OCI-M1 (cell line): ENCODE results near the gene RABIF.
"Not testable (repeated sequence)": the region's sequence is repeated elsewhere in the genome, so short reads cannot be mapped to it uniquely, and the experiment has no call there.

Source experiments
- DNase-seq: peaks from one replicate; lab custom pipeline; 2025; lab: John Stamatoyannopoulos, UW

RABIF gene

GRCh38 chr1:202888531-202889360 lies at the start of gene RABIF:
TSS of gene RABIF (minus strand) at chr1:202889149. CDS start at chr1:202889098, 51 bp downstream.
- peak; percentile 99 for DNase-seq

DNA sequence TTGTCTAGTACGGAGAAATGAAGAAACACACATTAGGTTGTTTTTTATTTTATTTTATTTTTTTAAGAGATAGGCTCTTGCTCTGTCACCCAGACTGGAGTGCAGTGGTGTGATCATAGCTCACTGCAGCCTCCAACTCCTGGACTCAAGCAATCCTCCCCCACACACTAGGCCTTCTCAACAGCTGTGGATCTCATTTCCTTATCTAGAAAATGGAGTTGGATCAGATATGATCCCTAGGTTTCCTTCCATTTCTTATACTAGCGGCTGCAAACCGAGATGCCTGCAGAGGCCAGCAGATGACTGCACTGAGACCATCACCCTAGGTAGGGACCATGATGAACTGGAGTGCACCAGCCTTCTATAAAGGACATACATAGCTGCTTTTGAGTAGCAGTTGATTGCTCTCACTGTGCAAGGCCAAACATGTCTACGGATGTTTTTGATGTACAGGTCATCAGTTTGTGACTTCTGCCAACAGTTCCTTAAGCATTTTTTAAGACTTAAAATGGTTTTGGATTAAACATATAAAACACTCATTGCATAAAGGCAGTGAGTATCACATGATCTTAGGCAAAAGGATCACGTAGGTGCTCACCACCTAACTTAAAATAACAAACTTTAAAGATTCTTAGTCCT lies 49.5 kb upstream of the RABIF start:
- peak; percentile 49 for DNase-seq

DNA sequence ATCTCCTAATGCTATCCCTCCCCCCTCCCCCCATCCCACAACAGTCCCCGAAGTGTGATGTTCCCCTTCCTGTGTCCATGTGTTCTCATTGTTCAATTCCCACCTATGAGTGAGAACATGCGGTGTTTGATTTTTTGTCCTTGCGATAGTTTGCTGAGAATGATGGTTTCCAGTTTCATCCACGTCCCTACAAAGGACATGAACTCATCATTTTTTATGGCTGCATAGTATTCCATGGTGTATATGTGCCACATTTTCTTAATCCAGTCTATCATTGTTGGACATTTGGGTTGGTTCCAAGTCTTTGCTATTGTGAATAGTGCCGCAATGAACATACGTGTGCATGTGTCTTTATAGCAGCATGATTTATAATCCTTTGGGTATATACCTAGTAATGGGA lies 47.5 kb upstream of the RABIF start:
- DNase-seq, result not testable (repeated sequence)

- DNase-seq, result no peak
Measured at GRCh38 chr1:202935844-202936243, 46.9 kb upstream of the RABIF start.

GRCh38 chr1:202934755-202935154 lies 45.8 kb upstream of the RABIF start:
- DNase-seq, result no peak

DNA sequence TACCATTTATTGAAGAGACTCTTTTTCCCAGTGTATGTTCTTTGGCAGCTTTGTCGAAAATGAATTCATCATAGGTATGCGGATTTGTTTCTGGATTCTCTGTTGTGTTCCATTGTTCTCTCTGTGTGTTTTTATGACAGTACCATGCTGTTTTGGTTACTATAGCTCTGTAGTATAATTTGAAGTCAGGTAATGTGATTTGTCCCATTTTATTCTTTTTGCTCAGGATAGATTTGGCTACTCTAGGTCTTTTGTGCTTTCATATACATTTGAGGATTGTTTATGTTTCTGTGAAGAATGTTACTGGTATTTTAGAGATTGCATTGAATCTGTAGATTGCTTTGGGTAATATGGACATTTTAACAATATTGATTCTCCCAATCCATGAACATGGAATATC lies 43.5 kb upstream of the RABIF start:
- no peak for DNase-seq

DNA sequence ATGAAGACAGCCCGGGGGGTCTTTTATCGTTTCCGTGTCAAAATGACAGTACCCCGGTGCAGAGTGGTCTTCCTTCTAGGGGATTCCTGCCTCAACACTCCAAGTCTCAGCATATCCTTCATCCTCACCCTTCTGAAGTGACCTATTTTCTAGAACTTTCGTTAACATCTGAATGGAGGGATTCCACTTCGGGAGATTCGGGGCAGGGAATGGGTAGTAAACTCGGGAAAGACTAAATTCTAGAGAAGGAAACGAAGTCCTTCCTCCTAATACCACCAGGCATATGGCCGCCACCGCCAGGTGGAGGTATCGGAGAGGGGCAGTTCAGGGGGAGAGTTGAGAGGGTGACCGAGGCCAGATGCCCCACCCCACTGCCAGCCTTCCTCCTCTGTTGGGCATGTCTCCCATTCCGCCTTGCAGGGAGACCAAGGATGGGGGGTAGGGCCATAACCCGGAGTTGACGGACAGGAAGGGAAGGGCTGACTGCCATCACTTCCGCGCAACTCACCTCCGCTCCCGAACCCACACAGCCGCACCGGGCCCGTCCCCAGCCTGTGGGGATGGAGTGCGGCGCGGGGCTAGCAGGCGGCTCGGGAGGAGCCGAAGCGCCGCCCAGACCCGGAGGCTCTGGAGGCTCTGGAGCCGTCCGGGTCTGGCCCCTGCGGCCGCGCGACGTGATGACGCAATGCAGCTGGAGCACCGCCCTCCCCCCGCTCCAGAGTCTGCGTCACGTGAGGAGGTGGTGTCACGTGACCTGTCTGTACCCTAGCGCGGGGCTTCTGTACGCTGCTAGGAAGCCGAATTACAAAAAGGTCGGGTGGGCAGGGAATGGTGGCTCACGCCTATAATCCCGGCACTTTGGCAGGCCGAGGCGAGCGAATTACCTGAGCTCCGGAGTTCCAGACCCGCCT lies 37.9 kb upstream of the RABIF start, which contains the start of gene KLHL12:
KLHL12 (minus strand) TSS at position 654 of the 911 bp plus-strand sequence. CDS start 2,072 bp downstream, outside the sequence.
- DNase-seq, result peak; percentile 98

DNA sequence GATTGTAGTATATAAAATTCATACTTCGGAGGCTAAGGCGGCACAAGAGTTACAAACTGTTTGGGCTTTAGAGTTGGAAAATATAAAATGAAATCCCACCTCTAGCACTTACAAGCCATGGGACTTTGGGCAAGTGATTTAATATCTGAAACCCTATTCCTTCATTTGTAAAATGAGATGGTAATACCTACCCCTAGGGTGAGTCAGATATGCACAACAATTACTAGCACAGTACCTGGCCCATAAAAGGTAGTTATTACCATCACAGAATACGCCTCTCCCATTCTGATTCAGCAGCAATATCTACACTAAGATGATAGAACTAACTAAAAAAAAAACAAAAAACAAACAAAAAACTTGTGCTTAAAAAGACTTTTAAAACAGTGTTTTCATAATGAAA lies 34.6 kb upstream of the RABIF start:
- no peak for DNase-seq

GRCh38 chr1:202919615-202920014 lies 30.7 kb upstream of the RABIF start:
- no peak for DNase-seq

DNA sequence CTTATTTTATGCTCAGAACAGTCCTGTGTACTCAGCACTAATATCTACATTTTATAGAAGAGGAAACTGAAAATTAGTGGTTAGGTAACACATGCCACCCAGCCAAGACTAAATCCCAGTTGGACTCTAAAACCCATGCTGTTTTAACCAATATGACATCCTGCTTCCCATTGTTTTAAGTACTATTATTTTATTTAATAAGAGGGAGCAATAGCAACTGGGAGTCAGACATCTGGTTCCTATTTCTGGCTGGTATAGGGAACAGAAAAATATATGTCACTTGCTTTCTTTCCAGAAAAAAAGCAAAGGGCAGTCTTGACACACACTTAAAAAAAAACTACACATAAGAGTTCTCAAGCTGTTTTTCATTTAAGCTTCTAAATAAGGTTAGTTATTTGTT lies 26.2 kb upstream of the RABIF start:
- DNase-seq, result no peak

GRCh38 chr1:202912476-202912875 lies 23.5 kb upstream of the RABIF start:
- not testable (repeated sequence) for DNase-seq

DNA sequence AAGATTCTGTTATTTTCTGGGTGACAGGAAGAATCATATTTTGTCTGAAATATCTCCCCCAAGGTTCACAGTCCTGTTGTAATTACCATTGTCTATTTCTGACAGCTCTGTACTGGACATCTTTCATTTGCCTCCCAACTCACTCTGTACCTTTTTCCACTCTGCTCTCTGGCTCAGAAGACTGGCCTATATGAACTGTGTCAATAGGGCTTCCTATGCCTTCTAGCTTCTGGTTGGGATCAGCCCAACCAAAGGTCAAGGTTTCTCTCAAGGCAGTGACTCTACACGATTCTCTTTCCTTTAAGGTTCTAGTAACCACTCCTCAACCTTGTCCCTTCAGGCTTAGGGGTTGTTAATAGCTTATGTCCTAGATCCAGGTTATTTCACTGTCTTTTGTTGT lies 20.5 kb upstream of the RABIF start:
- no peak for DNase-seq

DNA sequence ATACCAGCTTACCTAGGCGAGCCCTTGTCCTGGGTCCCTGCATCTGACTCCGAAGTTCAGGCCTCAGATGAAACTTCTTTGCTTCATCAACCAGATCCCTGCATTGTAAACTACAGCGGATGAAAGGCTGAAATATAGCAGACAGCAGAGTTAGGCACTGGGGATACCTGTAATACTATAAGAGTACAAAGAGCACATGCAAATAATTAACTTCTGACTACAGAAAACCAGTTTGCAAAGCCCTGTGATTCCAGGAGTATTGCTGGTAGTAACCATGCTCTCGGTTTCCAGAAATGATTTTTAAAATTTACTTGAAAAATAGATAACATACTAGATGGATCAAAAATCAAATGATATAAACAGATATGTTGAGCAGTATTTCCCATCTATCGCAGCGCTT lies 20.0 kb upstream of the RABIF start:
- no peak for DNase-seq

DNA sequence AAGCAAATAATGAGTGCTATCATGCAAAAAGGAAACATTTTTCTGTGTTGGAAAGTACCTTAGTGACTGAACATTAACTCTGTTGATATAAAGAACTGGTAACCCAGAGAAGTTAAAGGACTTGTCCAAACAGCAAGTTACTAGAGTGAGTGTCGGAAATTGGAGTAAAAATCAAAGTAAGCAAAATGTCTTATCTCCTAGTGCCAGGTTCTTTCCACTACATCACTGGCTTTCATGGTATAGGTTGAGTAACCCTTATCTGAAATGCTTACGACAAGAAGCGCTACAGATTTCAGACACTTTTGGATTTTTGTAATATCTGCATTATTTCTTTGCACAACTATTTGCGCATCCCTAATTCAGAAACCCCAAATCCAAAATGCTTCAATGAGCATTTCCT lies 16.4 kb upstream of the RABIF start:
- DNase-seq, result no peak

DNA sequence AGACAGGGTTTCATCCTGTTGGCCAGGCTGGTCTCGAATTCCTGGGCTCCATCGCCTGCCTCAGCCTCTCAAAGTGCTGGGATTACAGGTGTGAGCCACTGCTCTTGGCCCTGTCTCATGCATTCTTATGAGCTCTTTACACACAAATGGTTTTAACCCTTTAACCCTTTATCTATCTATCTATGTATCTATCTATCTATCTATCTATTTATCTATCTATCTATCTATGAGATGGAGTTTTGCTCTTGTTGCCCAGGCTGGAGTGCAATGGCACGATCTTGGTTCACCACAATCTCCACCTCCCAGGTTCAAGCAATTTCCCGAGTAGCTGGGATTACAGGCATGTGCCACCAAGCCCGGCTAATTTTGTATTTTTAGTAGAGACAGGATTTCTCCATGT lies 14.9 kb upstream of the RABIF start:
- not testable (repeated sequence) for DNase-seq

GRCh38 chr1:202901555-202901954 lies 12.6 kb upstream of the RABIF start:
- no peak for DNase-seq

DNA sequence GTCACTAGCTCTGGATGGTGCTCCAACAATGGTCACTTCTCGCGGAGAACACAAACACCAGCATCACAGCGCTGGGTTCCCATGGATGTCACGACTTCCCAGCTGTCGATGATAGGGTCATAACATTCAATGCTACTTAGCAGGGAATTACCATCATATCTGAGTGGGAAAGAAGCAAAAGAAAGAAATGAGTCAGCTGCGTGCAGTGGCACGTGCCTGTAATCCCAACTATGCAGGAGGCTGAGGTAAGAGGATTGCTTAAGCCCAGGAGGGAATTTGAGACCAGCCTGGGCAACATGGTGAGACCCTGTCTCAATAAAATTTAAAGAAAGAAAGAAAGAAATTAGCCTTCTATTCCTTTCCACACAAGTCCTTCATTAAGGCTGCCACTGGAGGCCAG lies 3.6 kb upstream of the RABIF start:
- no peak for DNase-seq

DNA sequence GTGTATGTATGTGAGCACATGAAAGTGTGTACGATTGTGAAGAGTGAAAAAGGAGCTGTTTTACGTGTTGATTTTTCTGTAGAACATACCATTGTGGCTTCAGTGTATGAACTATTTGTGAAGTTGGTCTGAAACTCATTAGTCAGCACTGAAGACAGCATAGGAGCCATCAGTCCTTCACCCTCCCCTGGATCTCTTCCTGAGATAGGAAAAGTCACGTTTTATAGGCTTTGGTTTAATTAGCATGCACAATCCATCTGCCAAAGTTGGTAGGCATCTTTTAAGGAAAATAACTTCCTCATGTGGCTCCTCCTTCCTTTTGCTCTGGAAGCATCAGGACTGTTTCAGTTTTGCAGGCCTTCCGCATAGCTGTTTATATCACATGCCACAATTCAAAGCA lies 1.4 kb upstream of the RABIF start:
- no peak for DNase-seq

- DNase-seq, result no peak
Measured at GRCh38 chr1:202888221-202888530, 773 bp downstream of the RABIF start.

- DNase-seq, result no peak
Measured at GRCh38 chr1:202880961-202881460, 7.9 kb downstream of the RABIF start.

DNA sequence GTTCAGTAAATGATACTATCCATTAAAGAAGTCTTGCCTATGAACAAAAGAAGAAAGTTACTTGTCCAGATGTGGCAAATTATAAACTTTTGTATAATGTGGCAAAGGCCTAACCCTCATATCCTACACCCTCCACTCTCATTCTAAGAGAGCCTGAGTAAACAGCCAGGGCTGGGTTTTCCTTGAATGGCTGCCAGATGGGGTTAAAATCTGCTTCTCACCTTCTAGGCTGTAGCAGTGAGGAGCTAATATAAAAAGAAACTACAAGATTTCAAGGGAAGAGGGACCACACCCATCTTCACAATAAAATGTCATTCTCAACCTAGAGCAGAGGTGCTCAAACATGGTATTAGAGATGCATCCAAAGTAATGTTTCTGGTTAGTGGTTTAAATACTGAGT lies 8.9 kb downstream of the RABIF start:
- DNase-seq, result no peak

DNA sequence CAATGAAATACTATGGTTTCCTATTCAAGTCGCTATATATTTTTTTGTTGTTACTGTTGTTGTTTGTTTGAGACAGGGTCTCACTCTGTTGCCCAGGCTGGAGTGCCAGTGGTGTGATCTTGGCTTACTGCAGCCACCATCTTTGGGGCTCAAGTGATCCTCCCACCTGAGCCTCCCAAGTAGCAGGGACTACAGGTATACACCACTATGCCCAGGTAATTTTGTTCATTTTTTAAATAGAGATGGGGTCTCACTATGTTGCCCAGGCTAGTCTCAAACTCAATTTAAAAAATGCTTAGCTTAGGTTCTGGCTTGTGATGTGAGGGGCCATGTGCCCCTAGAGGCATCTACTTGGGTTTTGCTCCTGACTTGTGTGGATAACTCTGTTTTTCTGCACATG lies 9.8 kb downstream of the RABIF start:
- no peak for DNase-seq
